GM12865 (cell line): ENCODE measurements around the gene SLC25A23.
A peak's percentile ranks its signal among the peaks of the same experiment; 100 is the strongest.

ENCODE experiments used
- DNase-seq: peaks from one replicate; pipeline ENCODE4 v3.0.0; 2010; ENCODE audit warnings: low read depth
- H3K4me3 ChIP-seq: 2 replicates; pipeline ENCODE4 v1.5.1; 2011; ENCODE audit warnings: mild to moderate bottlenecking, low read depth, low read length, control low read depth
- TF ChIP-seq, protein P1 (sequence below): IDR thresholded peaks from 2 replicates; pipeline ENCODE4 v1.5.1; 2011; ENCODE audit warnings: low read length, control low read depth, low read depth, inconsistent platforms; ENCODE audit not compliant: insufficient read depth; ENCODE audit errors: missing control alignments

Gene SLC25A23

GRCh38 chr19:6465006-6465405, 5.4 kb upstream of the SLC25A23 start:
- no peak for DNase-seq
- TF ChIP-seq, protein P1, sequence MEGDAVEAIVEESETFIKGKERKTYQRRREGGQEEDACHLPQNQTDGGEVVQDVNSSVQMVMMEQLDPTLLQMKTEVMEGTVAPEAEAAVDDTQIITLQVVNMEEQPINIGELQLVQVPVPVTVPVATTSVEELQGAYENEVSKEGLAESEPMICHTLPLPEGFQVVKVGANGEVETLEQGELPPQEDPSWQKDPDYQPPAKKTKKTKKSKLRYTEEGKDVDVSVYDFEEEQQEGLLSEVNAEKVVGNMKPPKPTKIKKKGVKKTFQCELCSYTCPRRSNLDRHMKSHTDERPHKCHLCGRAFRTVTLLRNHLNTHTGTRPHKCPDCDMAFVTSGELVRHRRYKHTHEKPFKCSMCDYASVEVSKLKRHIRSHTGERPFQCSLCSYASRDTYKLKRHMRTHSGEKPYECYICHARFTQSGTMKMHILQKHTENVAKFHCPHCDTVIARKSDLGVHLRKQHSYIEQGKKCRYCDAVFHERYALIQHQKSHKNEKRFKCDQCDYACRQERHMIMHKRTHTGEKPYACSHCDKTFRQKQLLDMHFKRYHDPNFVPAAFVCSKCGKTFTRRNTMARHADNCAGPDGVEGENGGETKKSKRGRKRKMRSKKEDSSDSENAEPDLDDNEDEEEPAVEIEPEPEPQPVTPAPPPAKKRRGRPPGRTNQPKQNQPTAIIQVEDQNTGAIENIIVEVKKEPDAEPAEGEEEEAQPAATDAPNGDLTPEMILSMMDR = no peak
- H3K4me3 ChIP-seq = no peak overlapping the region

DNA sequence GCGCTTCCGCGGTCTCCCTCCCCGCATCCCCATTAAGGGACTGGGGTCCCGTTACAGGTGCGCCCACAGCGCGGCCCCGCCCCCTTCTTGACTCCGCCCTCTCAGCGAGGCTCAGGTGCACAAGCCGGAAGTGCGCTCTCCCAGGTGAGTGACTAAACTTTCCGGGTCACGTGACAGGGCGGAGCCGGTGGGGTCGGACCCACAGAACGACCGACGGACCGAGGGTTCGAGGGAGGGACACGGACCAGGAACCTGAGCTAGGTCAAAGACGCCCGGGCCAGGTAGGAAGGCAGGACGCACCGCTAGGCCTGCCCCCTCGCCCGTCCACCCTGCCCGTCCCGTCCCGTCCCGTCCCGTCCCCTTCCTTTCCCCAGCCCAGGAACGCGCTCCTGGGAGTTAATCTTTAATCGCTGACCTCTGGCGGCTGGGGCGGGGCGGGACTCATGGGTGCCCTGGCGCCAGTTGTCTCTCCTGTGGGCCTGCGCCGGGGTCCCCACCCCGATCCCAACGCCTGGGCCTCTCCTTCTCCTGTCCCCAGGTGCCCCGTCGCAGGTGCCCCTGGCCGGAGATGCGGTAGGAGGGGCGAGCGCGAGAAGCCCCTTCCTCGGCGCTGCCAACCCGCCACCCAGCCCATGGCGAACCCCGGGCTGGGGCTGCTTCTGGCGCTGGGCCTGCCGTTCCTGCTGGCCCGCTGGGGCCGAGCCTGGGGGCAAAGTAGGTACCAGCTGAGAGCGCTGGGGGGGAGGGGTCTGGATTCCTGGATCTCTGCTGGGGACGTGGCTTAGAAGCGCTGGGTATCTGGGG, 4.7 kb upstream of the SLC25A23 start, which contains the start of gene CRB3:
TSS of gene CRB3 (plus strand) at position 202 of the 804 bp plus-strand sequence. CDS start at position 633, 431 bp downstream.
- no peak within 1 kb of the TSS for H3K4me3 ChIP-seq
- TF ChIP-seq, protein P1 = no peak
- DNase-seq = no peak

- H3K4me3 ChIP-seq = peak overlapping the region; percentile 94
- TF ChIP-seq, protein P1 = peak; percentile 67
- peak; percentile 99 for DNase-seq
These were observed 700 bp upstream of the SLC25A23 start for GRCh38 chr19:6460099-6460884.

- DNase-seq = peak; percentile 41
- TF ChIP-seq, protein P1 = no peak
- peak overlapping the region; percentile 94 for H3K4me3 ChIP-seq
These were observed 814 bp downstream of the SLC25A23 start for GRCh38 chr19:6458695-6459261.

- DNase-seq = peak; percentile 81
- TF ChIP-seq, protein P1 = no peak
- peak overlapping the region; percentile 94 for H3K4me3 ChIP-seq
These were observed 1.5 kb downstream of the SLC25A23 start for GRCh38 chr19:6457958-6458694.

- no peak for DNase-seq
- TF ChIP-seq, protein P1 = no peak
- H3K4me3 ChIP-seq = no peak overlapping the region
These were observed 3.7 kb downstream of the SLC25A23 start for GRCh38 chr19:6455924-6456323.
